Stimulated activated CD8-positive, alpha-beta memory T cell treated with anti-CD3 and anti-CD28 coated beads, Interleukin-12 subunit alpha, Interleukin-12 subunit beta, amount 100 ng/mL, for 24 hours (primary cell): ENCODE measurements around the gene SLC7A10.
"Not testable (repeated sequence)": the region's sequence is repeated elsewhere in the genome, so short reads cannot be mapped to it uniquely, and the experiment has no call there.

Source experiments
- DNase-seq: peaks from one replicate; pipeline ENCODE4 v3.0.0-alpha.2; 2020; ENCODE audit errors: extremely low read depth

The SLC7A10 gene

GRCh38 chr19:33202546-33203507 lies 22.8 kb downstream of the SLC7A10 start:
- no peak for DNase-seq

GRCh38 chr19:33201886-33202545 lies 23.6 kb downstream of the SLC7A10 start:
- no peak for DNase-seq

- DNase-seq: no peak
Measured at GRCh38 chr19:33201473-33201872, 24.2 kb downstream of the SLC7A10 start.

GRCh38 chr19:33199441-33200265 lies 26.0 kb downstream of the SLC7A10 start:
- no peak for DNase-seq

GRCh38 chr19:33198169-33198568 lies 27.5 kb downstream of the SLC7A10 start:
- no peak for DNase-seq

- no peak for DNase-seq
Measured at GRCh38 chr19:33197591-33198000, 28.1 kb downstream of the SLC7A10 start.

- no peak for DNase-seq
Measured at GRCh38 chr19:33196446-33197193, 29.0 kb downstream of the SLC7A10 start.

- DNase-seq: no peak
Measured at GRCh38 chr19:33195645-33196347, 29.9 kb downstream of the SLC7A10 start.

- DNase-seq: no peak
Measured at GRCh38 chr19:33194886-33195644, 30.6 kb downstream of the SLC7A10 start.

GRCh38 chr19:33194532-33194885 lies 31.1 kb downstream of the SLC7A10 start:
- no peak for DNase-seq

- no peak for DNase-seq
Measured at GRCh38 chr19:33193865-33194362, 31.7 kb downstream of the SLC7A10 start, which contains the start of gene LRP3. LRP3 (plus strand) TSS chr19:33194330; CDS start chr19:33194786, 456 bp downstream.

GRCh38 chr19:33193269-33193864 lies 32.3 kb downstream of the SLC7A10 start:
- DNase-seq: no peak

GRCh38 chr19:33192010-33192409 lies 33.6 kb downstream of the SLC7A10 start:
- no peak for DNase-seq

- no peak for DNase-seq
Measured at GRCh38 chr19:33191501-33191900, 34.1 kb downstream of the SLC7A10 start.

GRCh38 chr19:33191092-33191491 lies 34.6 kb downstream of the SLC7A10 start:
- not testable (repeated sequence) for DNase-seq

GRCh38 chr19:33189453-33189852 lies 36.2 kb downstream of the SLC7A10 start:
- DNase-seq: no peak

GRCh38 chr19:33187183-33187540 lies 38.5 kb downstream of the SLC7A10 start:
- DNase-seq: no peak

GRCh38 chr19:33186431-33187182 lies 39.0 kb downstream of the SLC7A10 start:
- no peak for DNase-seq
